HepG2 (cell line): ENCODE results near the gene IDH3A. TPM values are rescaled to one million over a fixed set of nuclear protein-coding genes. Genes with fewer than 3 reads are reported as not detected.
A peak's percentile ranks its signal among the peaks of the same experiment; 100 is the strongest.

Experiments used
- ETV5 ChIP-seq: IDR thresholded peaks from 2 replicates; pipeline ENCODE4 v1.6.1; 2018; ENCODE audit warnings: missing biosample characterization, missing genetic modification reagents, inconsistent platforms, borderline replicate concordance
- MAFK ChIP-seq, 2 experiments: IDR thresholded peaks in 1 of 2; conservative IDR thresholded peaks in 1 of 2; 2 replicates each; pipeline ENCODE4 v1.6.1; 2011; ENCODE audit warnings: improper control_type of control experiment in 2 of 2, low read length in 2 of 2
- NCOR1 ChIP-seq: fragments of 200-600 bp; sonication (generic); IDR thresholded peaks from 2 replicates; pipeline ENCODE4 v1.7.0; 2017; ENCODE audit warnings: antibody characterized with exemption, low read length, borderline replicate concordance
- PHF5A ChIP-seq: IDR thresholded peaks from one replicate; pipeline ENCODE4 v1.6.1; 2018; ENCODE audit warnings: low read depth, missing genetic modification reagents; ENCODE audit not compliant: unreplicated experiment
- ZBTB38 ChIP-seq: sonication (generic); formaldehyde crosslinking; IDR thresholded peaks from 2 replicates; pipeline ENCODE4 v1.5.1; 2020; ENCODE audit warnings: mild to moderate bottlenecking, missing genetic modification reagents
- ZBTB7A ChIP-seq: sonication (generic); formaldehyde crosslinking; IDR thresholded peaks from 2 replicates; pipeline ENCODE4 v1.8.0; 2022; ENCODE audit warnings: mild to moderate bottlenecking, missing genetic modification reagents
- ZC3H13 ChIP-seq: sonication (generic); formaldehyde crosslinking; IDR thresholded peaks from 2 replicates; pipeline ENCODE4 v1.8.1; 2023; ENCODE audit warnings: mild to moderate bottlenecking, missing genetic modification reagents, moderate library complexity
- ZFP90 ChIP-seq: sonication (generic); formaldehyde crosslinking; IDR thresholded peaks from 2 replicates; pipeline ENCODE4 v1.8.0; 2022; ENCODE audit warnings: missing genetic modification reagents, mild to moderate bottlenecking, inconsistent platforms, borderline replicate concordance
- ZMYM4 ChIP-seq: sonication (generic); formaldehyde crosslinking; IDR thresholded peaks from 2 replicates; pipeline ENCODE4 v1.8.1; 2023; ENCODE audit warnings: mild to moderate bottlenecking, missing genetic modification reagents
- ZNF101 ChIP-seq: sonication (generic); formaldehyde crosslinking; IDR thresholded peaks from 2 replicates; pipeline ENCODE4 v1.4.0; 2020; ENCODE audit warnings: mild to moderate bottlenecking, low read depth, missing genetic modification reagents, borderline replicate concordance
- ZNF7 ChIP-seq: IDR thresholded peaks from 2 replicates; pipeline ENCODE4 v1.6.1; 2016; ENCODE audit warnings: missing biosample characterization, missing genetic modification reagents
- polyA plus RNA-seq, 8 experiments: library from polyadenylated mRNA; depleted of rRNA in 3 of 8; stranded (reverse) in 7 of 8; unstranded in 1 of 8; fragments of >200 nt; fragmentation: Illumina TruSeq in 4 of 8; extraction: Trizol in 4 of 8; gene quantifications; 2 replicates each; pipeline versions ENCODE4 v1.2.1 to v1.2.3, GENCODE V29; 2011 to 2016; ENCODE audit warnings: low read depth in 4 of 8, missing spikeins in 1 of 8, mixed read lengths in 1 of 8; ENCODE audit not compliant: insufficient read depth in 1 of 8
- total RNA-seq, 5 experiments: library from RNA; depleted of rRNA; stranded (reverse); fragments of >200 nt; fragmentation: Illumina TruSeq; extraction: Trizol; gene quantifications; 2 replicates each; pipeline ENCODE4 v1.2.3, GENCODE V29; 2016; ENCODE audit warnings: low read depth in 1 of 5
- TF ChIP-seq, protein P1 (sequence below): sonication (generic); formaldehyde crosslinking; IDR thresholded peaks from 2 replicates; pipeline ENCODE4 v1.8.1; 2023; ENCODE audit warnings: mild to moderate bottlenecking, missing genetic modification reagents
- TF ChIP-seq, protein P2 (sequence below): sonication (generic); formaldehyde crosslinking; IDR thresholded peaks from 2 replicates; pipeline ENCODE4 v1.5.0; 2020; ENCODE audit warnings: missing genetic modification reagents
- TF ChIP-seq, protein P3 (sequence below): sonication (generic); formaldehyde crosslinking; IDR thresholded peaks from 2 replicates; pipeline ENCODE4 v1.4.0; 2020; ENCODE audit warnings: mild to moderate bottlenecking, missing genetic modification reagents
- TF ChIP-seq, protein P4 (sequence below): IDR thresholded peaks from 2 replicates; pipeline ENCODE4 v1.6.1; 2016

The IDH3A gene
- total and polyA plus RNA-seq, 2 of the 13 experiments (the other 11 are each of a cell fraction or from before 2014, with no cell fraction given): 40.7 to 50.7 TPM

DNA sequence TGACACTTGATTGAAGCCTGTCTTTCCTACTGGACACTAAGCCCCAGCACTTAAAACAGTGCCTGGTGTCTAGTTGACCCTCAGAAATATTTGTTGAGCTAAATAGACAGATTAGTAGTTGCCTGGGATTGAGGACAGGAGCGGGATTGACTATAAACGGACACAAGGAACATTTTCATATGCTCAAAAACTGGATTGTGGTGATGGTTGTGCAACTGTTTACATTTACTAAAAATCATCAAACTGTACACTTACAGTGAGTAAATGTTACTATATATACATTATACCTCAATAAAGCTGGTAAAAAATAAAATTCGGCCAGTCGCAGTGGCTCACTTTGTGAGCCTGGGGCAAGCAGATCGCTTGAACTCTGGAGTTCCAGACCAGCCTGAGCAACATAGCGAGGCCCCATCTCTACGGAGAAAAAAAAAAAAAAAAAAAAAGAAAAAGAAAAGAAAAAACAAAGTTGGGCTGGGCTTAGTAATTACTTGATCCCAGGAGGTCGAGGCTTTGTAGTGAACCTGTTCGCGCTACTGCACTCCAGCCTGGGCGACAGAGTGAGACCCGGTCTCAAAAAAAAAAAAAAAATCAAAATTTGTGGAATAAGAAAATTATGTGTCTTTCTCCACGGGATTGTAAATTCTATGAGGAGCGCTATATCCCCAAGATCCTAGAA, 632 bp upstream of the IDH3A start (continued):
- TF ChIP-seq, protein P1, sequence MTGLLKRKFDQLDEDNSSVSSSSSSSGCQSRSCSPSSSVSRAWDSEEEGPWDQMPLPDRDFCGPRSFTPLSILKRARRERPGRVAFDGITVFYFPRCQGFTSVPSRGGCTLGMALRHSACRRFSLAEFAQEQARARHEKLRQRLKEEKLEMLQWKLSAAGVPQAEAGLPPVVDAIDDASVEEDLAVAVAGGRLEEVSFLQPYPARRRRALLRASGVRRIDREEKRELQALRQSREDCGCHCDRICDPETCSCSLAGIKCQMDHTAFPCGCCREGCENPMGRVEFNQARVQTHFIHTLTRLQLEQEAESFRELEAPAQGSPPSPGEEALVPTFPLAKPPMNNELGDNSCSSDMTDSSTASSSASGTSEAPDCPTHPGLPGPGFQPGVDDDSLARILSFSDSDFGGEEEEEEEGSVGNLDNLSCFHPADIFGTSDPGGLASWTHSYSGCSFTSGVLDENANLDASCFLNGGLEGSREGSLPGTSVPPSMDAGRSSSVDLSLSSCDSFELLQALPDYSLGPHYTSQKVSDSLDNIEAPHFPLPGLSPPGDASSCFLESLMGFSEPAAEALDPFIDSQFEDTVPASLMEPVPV (CRISPR knock-in tag): no peak
- 0 out of 2 replicates have a peak, but pooled peaks have one; percentile 33 for TF ChIP-seq NCOR1
- no peak for TF ChIP-seq ZBTB38
- TF ChIP-seq ZBTB7A: no peak
- no peak for TF ChIP-seq PHF5A (CRISPR knock-in tag)
- no peak for TF ChIP-seq ZMYM4 (CRISPR knock-in tag)
- TF ChIP-seq ETV5 (CRISPR knock-in tag): no peak
- TF ChIP-seq, protein P2, sequence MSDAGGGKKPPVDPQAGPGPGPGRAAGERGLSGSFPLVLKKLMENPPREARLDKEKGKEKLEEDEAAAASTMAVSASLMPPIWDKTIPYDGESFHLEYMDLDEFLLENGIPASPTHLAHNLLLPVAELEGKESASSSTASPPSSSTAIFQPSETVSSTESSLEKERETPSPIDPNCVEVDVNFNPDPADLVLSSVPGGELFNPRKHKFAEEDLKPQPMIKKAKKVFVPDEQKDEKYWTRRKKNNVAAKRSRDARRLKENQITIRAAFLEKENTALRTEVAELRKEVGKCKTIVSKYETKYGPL: no peak
- TF ChIP-seq, protein P3, sequence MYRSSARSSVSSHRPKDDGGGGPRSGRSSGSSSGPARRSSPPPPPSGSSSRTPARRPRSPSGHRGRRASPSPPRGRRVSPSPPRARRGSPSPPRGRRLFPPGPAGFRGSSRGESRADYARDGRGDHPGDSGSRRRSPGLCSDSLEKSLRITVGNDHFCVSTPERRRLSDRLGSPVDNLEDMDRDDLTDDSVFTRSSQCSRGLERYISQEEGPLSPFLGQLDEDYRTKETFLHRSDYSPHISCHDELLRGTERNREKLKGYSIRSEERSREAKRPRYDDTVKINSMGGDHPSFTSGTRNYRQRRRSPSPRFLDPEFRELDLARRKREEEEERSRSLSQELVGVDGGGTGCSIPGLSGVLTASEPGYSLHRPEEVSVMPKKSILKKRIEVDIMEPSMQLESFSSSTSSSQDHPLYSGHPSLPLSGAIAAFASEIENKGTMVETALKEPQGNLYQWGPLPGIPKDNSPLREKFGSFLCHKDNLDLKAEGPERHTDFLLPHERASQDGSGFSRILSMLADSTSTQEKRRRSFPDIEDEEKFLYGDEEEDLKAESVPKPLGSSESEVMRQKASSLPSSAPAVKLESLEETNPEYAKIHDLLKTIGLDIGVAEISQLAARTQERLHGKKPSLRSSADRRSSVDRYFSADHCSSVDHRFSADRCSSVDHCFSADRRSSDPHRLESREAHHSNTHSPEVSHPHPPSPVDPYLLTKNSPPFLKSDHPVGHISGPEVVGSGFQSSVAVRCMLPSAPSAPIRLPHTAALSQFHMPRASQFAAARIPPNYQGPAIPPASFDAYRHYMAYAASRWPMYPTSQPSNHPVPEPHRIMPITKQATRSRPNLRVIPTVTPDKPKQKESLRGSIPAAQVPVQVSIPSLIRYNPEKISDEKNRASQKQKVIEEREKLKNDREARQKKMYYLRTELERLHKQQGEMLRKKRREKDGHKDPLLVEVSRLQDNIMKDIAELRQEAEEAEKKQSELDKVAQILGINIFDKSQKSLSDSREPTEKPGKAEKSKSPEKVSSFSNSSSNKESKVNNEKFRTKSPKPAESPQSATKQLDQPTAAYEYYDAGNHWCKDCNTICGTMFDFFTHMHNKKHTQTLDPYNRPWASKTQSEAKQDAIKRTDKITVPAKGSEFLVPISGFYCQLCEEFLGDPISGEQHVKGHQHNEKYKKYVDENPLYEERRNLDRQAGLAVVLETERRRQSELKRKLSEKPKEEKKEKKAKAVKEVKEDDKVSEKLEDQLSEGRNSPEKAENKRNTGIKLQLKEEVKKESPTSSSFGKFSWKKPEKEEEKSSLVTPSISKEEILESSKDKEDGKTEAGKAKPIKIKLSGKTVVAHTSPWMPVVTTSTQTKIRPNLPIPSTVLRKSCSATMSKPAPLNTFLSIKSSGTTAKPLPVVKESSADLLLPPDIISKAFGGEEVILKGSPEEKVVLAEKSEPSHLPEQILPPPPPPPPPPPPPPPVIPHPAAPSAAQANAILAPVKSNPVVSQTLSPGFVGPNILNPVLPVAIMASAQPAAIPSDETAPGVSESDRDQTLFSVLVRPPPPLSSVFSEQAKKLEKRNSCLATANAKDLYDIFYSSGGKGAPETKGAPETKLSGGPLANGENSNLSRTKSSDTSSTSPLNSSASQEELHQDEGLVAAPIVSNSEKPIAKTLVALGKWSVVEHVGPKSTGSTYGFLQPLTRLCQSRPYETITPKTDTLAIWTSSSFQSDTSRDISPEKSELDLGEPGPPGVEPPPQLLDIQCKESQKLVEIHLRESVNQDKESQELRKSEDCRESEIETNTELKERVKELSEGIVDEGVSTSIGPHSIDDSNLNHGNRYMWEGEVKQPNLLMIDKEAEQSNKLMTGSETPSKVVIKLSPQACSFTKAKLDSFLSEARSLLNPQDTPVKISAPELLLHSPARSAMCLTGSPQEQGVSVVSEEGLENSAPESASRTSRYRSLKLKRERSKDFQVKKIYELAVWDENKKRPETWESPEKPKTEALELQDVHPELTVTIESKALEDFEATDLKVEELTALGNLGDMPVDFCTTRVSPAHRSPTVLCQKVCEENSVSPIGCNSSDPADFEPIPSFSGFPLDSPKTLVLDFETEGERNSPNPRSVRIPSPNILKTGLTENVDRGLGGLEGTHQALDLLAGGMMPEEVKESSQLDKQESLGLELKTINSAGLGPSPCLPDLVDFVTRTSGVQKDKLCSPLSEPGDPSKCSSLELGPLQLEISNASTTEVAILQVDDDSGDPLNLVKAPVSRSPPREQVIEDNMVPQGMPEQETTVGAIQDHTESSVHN (CRISPR knock-in tag): no peak
- TF ChIP-seq ZNF7 (CRISPR knock-in tag): no peak
- TF ChIP-seq, protein P4, sequence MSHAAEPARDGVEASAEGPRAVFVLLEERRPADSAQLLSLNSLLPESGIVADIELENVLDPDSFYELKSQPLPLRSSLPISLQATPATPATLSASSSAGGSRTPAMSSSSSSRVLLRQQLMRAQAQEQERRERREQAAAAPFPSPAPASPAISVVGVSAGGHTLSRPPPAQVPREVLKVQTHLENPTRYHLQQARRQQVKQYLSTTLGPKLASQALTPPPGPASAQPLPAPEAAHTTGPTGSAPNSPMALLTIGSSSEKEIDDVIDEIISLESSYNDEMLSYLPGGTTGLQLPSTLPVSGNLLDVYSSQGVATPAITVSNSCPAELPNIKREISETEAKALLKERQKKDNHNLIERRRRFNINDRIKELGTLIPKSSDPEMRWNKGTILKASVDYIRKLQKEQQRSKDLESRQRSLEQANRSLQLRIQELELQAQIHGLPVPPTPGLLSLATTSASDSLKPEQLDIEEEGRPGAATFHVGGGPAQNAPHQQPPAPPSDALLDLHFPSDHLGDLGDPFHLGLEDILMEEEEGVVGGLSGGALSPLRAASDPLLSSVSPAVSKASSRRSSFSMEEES (CRISPR knock-in tag): no peak
- no peak for TF ChIP-seq ZNF101 (CRISPR knock-in tag)
- TF ChIP-seq MAFK (conservative IDR thresholded peaks at IDR 0.05 in 1 of 2, IDR thresholded peaks at IDR 0.05 in 1 of 2; ENCODE audit: low read length in 2 of 2): no peak
- no peak for TF ChIP-seq ZC3H13
- TF ChIP-seq ZFP90: no peak
